WTC11 (cell line): ENCODE measurements around the gene CAMK2D. TPM values are rescaled to one million over a fixed set of nuclear protein-coding genes. Genes with fewer than 3 reads are reported as not detected.

Experiments
- ATAC-seq: fragments of 200-7000 bp; cut with Tn5 transposase; 2 replicates; pipeline ENCODE4 v1.10.0; 2021; ENCODE audit warnings: mild to moderate bottlenecking, moderate library complexity
- CTCF ChIA-PET: fragments of 300-600 bp; sonication (Branson Sonifier 250); formaldehyde crosslinking; loops from one replicate; lab custom pipeline; 2021; ENCODE audit warnings: antibody characterized with exemption; lab: Charles Lee
- POLR2A ChIA-PET: fragments of 350-600 bp; sonication (Branson Sonifier 250); formaldehyde crosslinking; loops from one replicate; lab custom pipeline; 2021; ENCODE audit warnings: antibody characterized with exemption; lab: Charles Lee
- DNase-seq: peaks from one replicate; pipeline ENCODE4 v3.0.0; 2021; ENCODE audit warnings: low spot score
- H3K27ac Mint-ChIP-seq: 2 replicates; pipeline ENCODE4 v1.8.0; 2021; ENCODE audit warnings: mixed read lengths
- H3K27me3 Mint-ChIP-seq: 2 replicates; pipeline ENCODE4 v1.8.0; 2021; ENCODE audit warnings: low read depth, mild to moderate bottlenecking, moderate library complexity, mixed read lengths
- H3K36me3 Mint-ChIP-seq: 2 replicates; pipeline ENCODE4 v1.8.0; 2021; ENCODE audit warnings: mixed read lengths
- H3K4me1 Mint-ChIP-seq: 2 replicates; pipeline ENCODE4 v1.8.0; 2022; ENCODE audit warnings: mixed read lengths
- H3K4me3 Mint-ChIP-seq: 2 replicates; pipeline ENCODE4 v1.8.0; 2021; ENCODE audit warnings: mild to moderate bottlenecking, moderate library complexity, mixed read lengths
- H3K9me3 Mint-ChIP-seq: 2 replicates; pipeline ENCODE4 v1.8.0; 2021; ENCODE audit warnings: mixed read lengths
- ESRRA ChIP-seq: sonication (generic); formaldehyde crosslinking; IDR thresholded peaks from 2 replicates; pipeline ENCODE4 v1.8.1; 2022; ENCODE audit warnings: mild to moderate bottlenecking, missing genetic modification reagents, borderline replicate concordance
- FOXJ3 ChIP-seq: sonication (generic); formaldehyde crosslinking; IDR thresholded peaks from 2 replicates; pipeline ENCODE4 v1.9.0; 2021; ENCODE audit warnings: missing genetic modification reagents, mild to moderate bottlenecking, borderline replicate concordance
- FOXP1 ChIP-seq: sonication (generic); formaldehyde crosslinking; IDR thresholded peaks from 2 replicates; pipeline ENCODE4 v1.8.0; 2022; ENCODE audit warnings: missing genetic modification reagents, mild to moderate bottlenecking, moderate library complexity, borderline replicate concordance
- HMGA2 ChIP-seq: fragments of 250-450 bp; sonication (Bioruptor Pico); IDR thresholded peaks from 2 replicates; pipeline ENCODE4 v1.4.0; 2021; ENCODE audit warnings: mild to moderate bottlenecking, moderate library complexity
- NFYB ChIP-seq: sonication (generic); formaldehyde crosslinking; conservative IDR thresholded peaks from 2 replicates; pipeline ENCODE4 v1.8.0; 2022; ENCODE audit warnings: low read depth, missing genetic modification reagents
- NR2C2 ChIP-seq: sonication (generic); formaldehyde crosslinking; IDR thresholded peaks from 2 replicates; pipeline ENCODE4 v1.8.0; 2022; ENCODE audit warnings: mild to moderate bottlenecking, missing genetic modification reagents
- OVOL2 ChIP-seq: fragments of 250-450 bp; sonication (Bioruptor Pico); IDR thresholded peaks from 2 replicates; pipeline ENCODE4 v1.9.0; 2021; ENCODE audit warnings: mild to moderate bottlenecking, borderline replicate concordance
- PRRX2 ChIP-seq: fragments of 250-450 bp; sonication (Bioruptor Pico); IDR thresholded peaks from 2 replicates; pipeline ENCODE4 v1.8.0; 2021; ENCODE audit warnings: mild to moderate bottlenecking
- RELA ChIP-seq: sonication (generic); formaldehyde crosslinking; IDR thresholded peaks from 2 replicates; pipeline ENCODE4 v1.8.1; 2022; ENCODE audit warnings: missing genetic modification reagents, mild to moderate bottlenecking, borderline replicate concordance
- SMAD3 ChIP-seq: sonication (generic); formaldehyde crosslinking; IDR thresholded peaks from 2 replicates; pipeline ENCODE4 v1.8.0; 2022; ENCODE audit warnings: missing genetic modification reagents, mild to moderate bottlenecking, borderline replicate concordance
- TCF7 ChIP-seq: sonication (generic); formaldehyde crosslinking; IDR thresholded peaks from 2 replicates; pipeline ENCODE4 v1.8.0; 2022; ENCODE audit warnings: mild to moderate bottlenecking, low read depth, missing genetic modification reagents, moderate library complexity
- USF1 ChIP-seq: sonication (generic); formaldehyde crosslinking; IDR thresholded peaks from 2 replicates; pipeline ENCODE4 v1.8.0; 2022; ENCODE audit warnings: mild to moderate bottlenecking, missing genetic modification reagents
- ZBTB21 ChIP-seq: sonication (generic); formaldehyde crosslinking; IDR thresholded peaks from 2 replicates; pipeline ENCODE4 v1.8.1; 2023; ENCODE audit warnings: mild to moderate bottlenecking, missing genetic modification reagents, borderline replicate concordance
- ZBTB43 ChIP-seq: sonication (generic); formaldehyde crosslinking; IDR thresholded peaks from 2 replicates; pipeline ENCODE4 v1.8.1; 2023; ENCODE audit warnings: mild to moderate bottlenecking, missing genetic modification reagents
- ZNF416 ChIP-seq: fragments of 250-450 bp; sonication (Bioruptor Pico); IDR thresholded peaks from 2 replicates; pipeline ENCODE4 v1.9.0; 2021; ENCODE audit warnings: mild to moderate bottlenecking, inconsistent platforms
- total RNA-seq: library from RNA; stranded (reverse); gene quantifications from 3 replicates; pipeline ENCODE4 v1.2.3, GENCODE V29; 2021

CAMK2D gene
- total RNA-seq, 1 experiment from 2014 or later, result 16.5 TPM

GRCh38 chr4:113739197-113739596 lies 22.3 kb downstream of the CAMK2D start:
- no peak for DNase-seq
- ATAC-seq, result no peak; the same call in 1 of the 2 replicates
- POLR2A ChIA-PET, result no interaction called here
- Mint-ChIP-seq H3K27me3 (no peaks in the 10 kb centered on the region), H3K9me3 (no peaks in the 10 kb centered on the region), H3K4me1 (peaks cover 12% of the 10 kb centered on the region), H3K36me3 (no peaks in the 10 kb centered on the region), H3K4me3 (no peak overlapping the region), H3K27ac (peak overlapping the region; percentile 56; the same call in 1 of the 2 replicates)
- CTCF ChIA-PET, result no interaction called here
- no peak for TF ChIP-seq NR2C2 (CRISPR knock-in tag)
- TF ChIP-seq ZBTB21 (CRISPR knock-in tag), result no peak

- POLR2A ChIA-PET, result no interaction called here
- Mint-ChIP-seq H3K36me3 (no peaks in the 10 kb centered on the region), H3K9me3 (no peaks in the 10 kb centered on the region), H3K4me1 (peaks cover 12% of the 10 kb centered on the region), H3K4me3 (no peak overlapping the region), H3K27ac (no peak overlapping the region)
- CTCF ChIA-PET, result no interaction called here
- no peak for DNase-seq
- ATAC-seq, result no peak
- TF ChIP-seq NFYB (no peak), TCF7 (CRISPR knock-in tag) (no peak), PRRX2 (no peak), ZBTB43 (CRISPR knock-in tag) (no peak), FOXP1 (CRISPR knock-in tag) (no peak), ZBTB21 (CRISPR knock-in tag) (no peak), USF1 (no peak)
- TF ChIP-seq, all 79 proteins: peak for 0
- no peaks in the 10 kb centered on the region for H3K27me3 Mint-ChIP-seq
These were observed 23.3 kb downstream of the CAMK2D start for GRCh38 chr4:113738251-113738650.

GRCh38 chr4:113733685-113734084 lies 27.9 kb downstream of the CAMK2D start:
- no peaks in the 10 kb centered on the region for H3K36me3 Mint-ChIP-seq
- H3K27ac Mint-ChIP-seq, result no peak overlapping the region
- H3K9me3 Mint-ChIP-seq, result no peaks in the 10 kb centered on the region
- ChIA-PET CTCF (interaction anchor here (1.5 kb wide), 1 partner anchor 186 kb away, joined by 6 read pairs; no protein-coding TSS in a partner anchor), POLR2A (no interaction called here)
- no peak for ATAC-seq
- no peaks in the 10 kb centered on the region for H3K27me3 Mint-ChIP-seq
- TF ChIP-seq RELA (CRISPR knock-in tag), result no peak
- TF ChIP-seq ZNF416 (CRISPR knock-in tag), result no peak
- no peak for TF ChIP-seq PRRX2
- TF ChIP-seq FOXJ3 (CRISPR knock-in tag), result no peak
- DNase-seq, result no peak
- peaks cover 3% of the 10 kb centered on the region for H3K4me1 Mint-ChIP-seq
- no peak overlapping the region for H3K4me3 Mint-ChIP-seq

- peaks cover 3% of the 10 kb centered on the region for H3K4me1 Mint-ChIP-seq
- H3K27me3 Mint-ChIP-seq, result no peaks in the 10 kb centered on the region
- DNase-seq (no peak), ATAC-seq (no peak)
- ChIA-PET CTCF (interaction anchor here (1.5 kb wide), 1 partner anchor 185 kb away, joined by 6 read pairs; no protein-coding TSS in a partner anchor), POLR2A (no interaction called here)
- no peak overlapping the region for H3K27ac Mint-ChIP-seq
- H3K9me3 Mint-ChIP-seq, result no peaks in the 10 kb centered on the region
- TF ChIP-seq OVOL2 (CRISPR knock-in tag), result no peak
- no peak for TF ChIP-seq HMGA2 (CRISPR knock-in tag)
- no peak for TF ChIP-seq SMAD3 (CRISPR knock-in tag)
- no peak for TF ChIP-seq ESRRA (CRISPR knock-in tag)
- H3K4me3 Mint-ChIP-seq, result no peak overlapping the region
- H3K36me3 Mint-ChIP-seq, result no peaks in the 10 kb centered on the region
These were observed 28.5 kb downstream of the CAMK2D start for GRCh38 chr4:113732967-113733527.
